A673 (cell line): ENCODE results near the gene FAM163B.

Experiments
- CTCF ChIP-seq: fragments of 300-800, 200-600 bp; sonication (generic); conservative IDR thresholded peaks from 2 replicates; pipeline ENCODE4 v1.5.1; 2017; ENCODE audit warnings: low read depth, mild to moderate bottlenecking, antibody characterized with exemption, low read length, moderate library complexity, mixed read lengths
- EZH2 ChIP-seq: fragments of 200-600 bp; sonication (generic); IDR thresholded peaks from 2 replicates; pipeline ENCODE4 v1.6.1; 2017; ENCODE audit warnings: borderline replicate concordance, low read depth, mild to moderate bottlenecking, mixed read lengths, antibody characterized with exemption, low read length; ENCODE audit not compliant: poor library complexity, severe bottlenecking

DNA sequence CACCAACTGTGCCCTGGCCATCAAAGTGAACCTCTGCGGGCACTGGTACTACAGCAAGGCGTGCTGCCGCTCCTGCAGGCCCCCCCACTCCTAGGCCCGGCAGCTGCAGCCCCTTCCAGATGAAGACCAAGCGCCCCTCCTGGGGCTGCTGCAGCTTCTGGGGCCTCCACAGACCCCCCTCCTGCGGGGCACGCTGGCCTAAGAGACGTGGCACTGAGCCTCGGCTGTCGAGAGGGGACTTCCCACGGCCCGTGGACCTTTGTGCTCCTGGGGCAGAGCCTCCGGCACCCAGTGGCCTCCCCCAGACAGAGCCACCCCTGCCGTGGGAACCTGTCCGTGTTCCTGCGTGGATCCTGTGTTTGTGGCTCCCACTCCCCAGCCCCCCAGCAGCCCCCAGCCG, 34.4 kb downstream of the FAM163B start:
- TF ChIP-seq CTCF (no peak), EZH2 (no peak)
